Peyer's patch (tissue), 4 donors: ENCODE results near the gene IL17RB.

Experiments used
- CTCF ChIP-seq, 6 experiments: fragments of 450-650 bp in 4 of 6; fragments of 200-600 bp in 2 of 6; sonication (generic) in 1 of 6; IDR thresholded peaks; one replicate each; pipeline ENCODE4 v1.5.1; 2017 to 2019; ENCODE audit warnings: antibody characterized with exemption in 6 of 6, mild to moderate bottlenecking in 3 of 6, moderate library complexity in 1 of 6
- POLR2A ChIP-seq, 2 donors: fragments of 450-650 bp; IDR thresholded peaks; one replicate each; pipeline ENCODE4 v1.5.1; 2017; ENCODE audit warnings: antibody characterized with exemption in 2 of 2, mild to moderate bottlenecking in 2 of 2, moderate library complexity in 2 of 2

- TF ChIP-seq CTCF (IDR thresholded peaks at IDR 0.05) (no peak), POLR2A (IDR thresholded peaks at IDR 0.05) (no peak)
Measured at GRCh38 chr3:53902067-53902466, 55.7 kb downstream of the IL17RB start.
